HG03432 (cell line): ENCODE data around the gene ZFPL1.

Experiments
- ATAC-seq: cut with Tn5 transposase; IDR thresholded peaks from one replicate; pipeline ENCODE4 v1.9.1; 2021; ENCODE audit warnings: mild to moderate bottlenecking, moderate library complexity; ENCODE audit not compliant: unreplicated experiment

ZFPL1 gene

GRCh38 chr11:65126624-65127274 lies 42.7 kb downstream of the ZFPL1 start:
- ATAC-seq = no peak

- ATAC-seq = no peak
Observed at GRCh38 chr11:65127473-65128181, 43.6 kb downstream of the ZFPL1 start.

- no peak for ATAC-seq
Observed at GRCh38 chr11:65128182-65129145, 44.4 kb downstream of the ZFPL1 start.

- ATAC-seq = no peak
Observed at GRCh38 chr11:65129649-65130441, 45.8 kb downstream of the ZFPL1 start.

GRCh38 chr11:65130631-65131416 lies 46.8 kb downstream of the ZFPL1 start:
- no peak for ATAC-seq

GRCh38 chr11:65131417-65131776 lies 47.4 kb downstream of the ZFPL1 start:
- no peak for ATAC-seq

GRCh38 chr11:65131895-65132237 lies 47.8 kb downstream of the ZFPL1 start:
- ATAC-seq = no peak

GRCh38 chr11:65132238-65132987 lies 48.4 kb downstream of the ZFPL1 start:
- peak; percentile 33 for ATAC-seq

- no peak for ATAC-seq
Observed at GRCh38 chr11:65132988-65133700, 49.1 kb downstream of the ZFPL1 start.

GRCh38 chr11:65133724-65134123 lies 49.7 kb downstream of the ZFPL1 start:
- no peak for ATAC-seq

- peak; percentile 66 for ATAC-seq
Observed at GRCh38 chr11:65134240-65134951, 50.4 kb downstream of the ZFPL1 start, which contains the start of gene SYVN1. SYVN1 (minus strand) TSS chr11:65134519; CDS start chr11:65133601, 918 bp downstream.

GRCh38 chr11:65134952-65135632 lies 51.1 kb downstream of the ZFPL1 start:
- ATAC-seq = peak; percentile 68

GRCh38 chr11:65135633-65136145 lies 51.7 kb downstream of the ZFPL1 start:
- ATAC-seq = no peak

GRCh38 chr11:65136515-65137096 lies 52.6 kb downstream of the ZFPL1 start:
- ATAC-seq = no peak
